Measurements from ENCODE around the gene SYDE2. TPM values are rescaled to one million over a fixed set of nuclear protein-coding genes. Genes with fewer than 3 reads are reported as not detected.

The SYDE2 gene
- total and polyA plus RNA-seq, 4 donors = 1.9 to 48.9 (median 10.3) TPM

DNA sequence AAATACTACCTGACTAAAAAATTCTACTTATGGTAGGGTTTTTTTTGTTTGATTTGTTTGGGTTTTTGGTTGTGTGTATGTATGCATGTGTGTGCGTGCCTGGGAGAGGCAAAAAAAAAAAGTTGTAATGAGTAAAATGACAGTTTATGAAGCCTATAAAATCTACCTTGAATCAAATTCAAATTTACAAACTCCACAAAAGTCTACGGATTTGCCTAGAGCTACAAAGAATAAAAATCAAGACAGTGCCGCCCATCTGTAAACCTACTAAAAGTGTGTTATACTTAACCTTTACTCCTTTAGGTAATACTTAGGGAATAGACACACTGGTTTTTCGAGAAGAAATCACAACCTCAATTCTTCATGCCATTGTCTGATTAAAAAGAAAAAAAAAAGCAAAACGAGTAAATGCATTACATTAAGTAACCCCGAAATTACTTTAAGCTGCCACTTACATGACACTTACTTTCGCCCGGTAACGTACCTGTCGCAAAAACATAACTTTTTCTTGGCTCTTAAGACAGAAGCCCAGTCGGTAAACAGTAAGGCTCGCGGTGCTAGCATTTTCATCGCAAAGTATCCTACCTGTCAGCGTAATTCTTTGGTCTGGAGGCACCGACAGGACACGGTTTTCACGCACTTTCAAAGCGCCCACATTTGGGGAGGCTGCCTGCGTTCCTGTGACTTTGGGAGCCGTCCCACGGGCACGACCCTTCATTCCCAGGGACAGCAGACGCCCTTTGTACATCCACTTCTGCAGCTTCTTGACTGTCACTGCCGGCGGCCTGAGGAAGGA lies 951 bp downstream of the SYDE2 start:
- H3K9ac ChIP-seq (ENCODE audit: insufficient read depth in 1 of 2, low read length in 2 of 2) = peak overlapping the region; percentile 40 to 84
- H3K36me3 ChIP-seq (ENCODE audit: control insufficient read depth in 4 of 4, insufficient read depth in 4 of 4, low read length in 4 of 4) = no peaks in the 10 kb centered on the region
- no peaks in the 10 kb centered on the region for H3K27me3 ChIP-seq (ENCODE audit: control insufficient read depth in 3 of 3, insufficient read depth in 3 of 3, low read length in 2 of 3)
- 9 to 17% methylated on average over 26 of the region's 26 CpGs for WGBS, 2 donors
- H3K9me3 ChIP-seq (ENCODE audit: control insufficient read depth in 4 of 4, insufficient read depth in 3 of 4, low read length in 3 of 4) = no peaks in the 10 kb centered on the region
- TF ChIP-seq, protein P1, sequence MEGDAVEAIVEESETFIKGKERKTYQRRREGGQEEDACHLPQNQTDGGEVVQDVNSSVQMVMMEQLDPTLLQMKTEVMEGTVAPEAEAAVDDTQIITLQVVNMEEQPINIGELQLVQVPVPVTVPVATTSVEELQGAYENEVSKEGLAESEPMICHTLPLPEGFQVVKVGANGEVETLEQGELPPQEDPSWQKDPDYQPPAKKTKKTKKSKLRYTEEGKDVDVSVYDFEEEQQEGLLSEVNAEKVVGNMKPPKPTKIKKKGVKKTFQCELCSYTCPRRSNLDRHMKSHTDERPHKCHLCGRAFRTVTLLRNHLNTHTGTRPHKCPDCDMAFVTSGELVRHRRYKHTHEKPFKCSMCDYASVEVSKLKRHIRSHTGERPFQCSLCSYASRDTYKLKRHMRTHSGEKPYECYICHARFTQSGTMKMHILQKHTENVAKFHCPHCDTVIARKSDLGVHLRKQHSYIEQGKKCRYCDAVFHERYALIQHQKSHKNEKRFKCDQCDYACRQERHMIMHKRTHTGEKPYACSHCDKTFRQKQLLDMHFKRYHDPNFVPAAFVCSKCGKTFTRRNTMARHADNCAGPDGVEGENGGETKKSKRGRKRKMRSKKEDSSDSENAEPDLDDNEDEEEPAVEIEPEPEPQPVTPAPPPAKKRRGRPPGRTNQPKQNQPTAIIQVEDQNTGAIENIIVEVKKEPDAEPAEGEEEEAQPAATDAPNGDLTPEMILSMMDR (IDR thresholded peaks at IDR 0.05; ENCODE audit: control extremely low read depth, extremely low read depth) = no peak
- peak overlapping the region; percentile 99 to 100 for H3K27ac ChIP-seq (ENCODE audit: low read depth in 1 of 2, low read length in 1 of 2)
- no peak for ATAC-seq (ENCODE audit: insufficient read depth, low FRiP score)
- DNase-seq = peak in 1 of 3 donors; percentile 59
- H3K4me1 ChIP-seq (ENCODE audit: control insufficient read depth in 5 of 5, insufficient read depth in 5 of 5, low read length in 5 of 5) = peaks cover 0 to 44% (median 3%) of the 10 kb centered on the region in 5 donors
- H3K4me3 ChIP-seq = peak overlapping the region; percentile 66

DNA sequence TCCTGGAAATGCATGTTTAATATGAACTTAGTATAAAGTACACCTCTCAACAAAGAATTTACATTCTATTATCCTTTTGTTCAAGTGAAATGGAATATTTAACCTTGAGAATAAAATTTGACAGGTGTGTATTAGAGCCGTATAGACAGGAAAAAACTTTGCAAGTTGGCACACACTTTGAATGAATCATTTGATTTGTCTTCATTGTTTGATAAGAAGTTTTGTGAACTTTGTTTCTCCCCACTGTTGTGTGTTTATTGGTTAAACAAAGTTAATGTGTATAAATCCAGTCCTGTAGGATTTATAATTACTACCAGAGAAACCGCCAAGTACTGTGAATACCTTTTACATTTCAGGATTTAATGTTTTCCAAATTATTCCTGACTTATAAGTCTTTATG lies 2.0 kb downstream of the SYDE2 start:
- Histone ChIP-seq H3K4me3 (no peak overlapping the region), H3K9ac (ENCODE audit: insufficient read depth in 1 of 2, low read length in 2 of 2) (peak overlapping the region in 1 of 2 donors; percentile 42), H3K27ac (ENCODE audit: low read depth in 1 of 2, low read length in 1 of 2) (no peak overlapping the region), H3K27me3 (ENCODE audit: control insufficient read depth in 3 of 3, insufficient read depth in 3 of 3, low read length in 2 of 3) (no peaks in the 10 kb centered on the region), H3K4me1 (ENCODE audit: control insufficient read depth in 5 of 5, insufficient read depth in 5 of 5, low read length in 5 of 5) (peaks cover 0 to 35% (median 0%) of the 10 kb centered on the region in 5 donors), H3K9me3 (ENCODE audit: control insufficient read depth in 4 of 4, insufficient read depth in 3 of 4, low read length in 3 of 4) (no peaks in the 10 kb centered on the region), H3K36me3 (ENCODE audit: control insufficient read depth in 4 of 4, insufficient read depth in 4 of 4, low read length in 4 of 4) (no peaks in the 10 kb centered on the region)
- no peak for DNase-seq
- no peak for ATAC-seq (ENCODE audit: insufficient read depth, low FRiP score)
- TF ChIP-seq, protein P1 (IDR thresholded peaks at IDR 0.05; ENCODE audit: control extremely low read depth, extremely low read depth) = no peak
- 29 to 77% methylated on average over 2 of the region's 2 CpGs for WGBS, 2 donors

DNA sequence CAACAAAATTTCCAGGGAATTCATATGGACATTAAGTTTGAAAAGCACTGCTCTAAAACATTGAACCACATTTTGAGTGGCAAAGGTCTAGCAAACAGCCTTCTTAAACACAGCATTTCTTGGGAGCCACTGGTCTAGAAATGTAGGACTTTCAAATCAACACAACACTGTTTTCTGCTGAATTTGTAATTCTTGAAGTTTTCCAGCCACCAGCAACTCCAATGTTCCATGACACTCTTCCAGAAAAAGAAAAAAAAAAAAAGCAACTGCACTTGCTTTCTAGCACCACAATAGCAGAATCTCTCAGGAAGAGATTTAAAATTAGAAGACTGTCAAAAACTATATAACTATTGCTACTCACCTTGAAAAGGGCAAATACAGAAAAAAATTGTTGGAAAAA lies 4.5 kb downstream of the SYDE2 start:
- Histone ChIP-seq H3K36me3 (ENCODE audit: control insufficient read depth in 4 of 4, insufficient read depth in 4 of 4, low read length in 4 of 4) (no peaks in the 10 kb centered on the region), H3K4me1 (ENCODE audit: control insufficient read depth in 5 of 5, insufficient read depth in 5 of 5, low read length in 5 of 5) (peaks cover 0 to 15% (median 0%) of the 10 kb centered on the region in 5 donors), H3K4me3 (no peak overlapping the region), H3K27me3 (ENCODE audit: control insufficient read depth in 3 of 3, insufficient read depth in 3 of 3, low read length in 2 of 3) (no peaks in the 10 kb centered on the region), H3K9ac (ENCODE audit: insufficient read depth in 1 of 2, low read length in 2 of 2) (no peak overlapping the region), H3K9me3 (ENCODE audit: control insufficient read depth in 4 of 4, insufficient read depth in 3 of 4, low read length in 3 of 4) (no peaks in the 10 kb centered on the region), H3K27ac (ENCODE audit: low read depth in 1 of 2, low read length in 1 of 2) (peak overlapping the region in 1 of 2 donors; percentile 61)
- TF ChIP-seq, protein P1 (IDR thresholded peaks at IDR 0.05; ENCODE audit: control extremely low read depth, extremely low read depth) = no peak
- ATAC-seq (ENCODE audit: insufficient read depth, low FRiP score) (no peak), DNase-seq (no peak)
